GM12878 (cell line): Measurements from ENCODE around the gene SLC37A1. TPM values are rescaled to one million over a fixed set of nuclear protein-coding genes. Genes with fewer than 3 reads are reported as not detected.

Experiments used
- ATAC-seq: fragments of 200-7000 bp; cut with Tn5 transposase; 3 replicates; pipeline ENCODE4 v1.9.1; 2020; ENCODE audit warnings: mild to moderate bottlenecking, moderate library complexity
- BruUV-seq: library from RNA; stranded (reverse); fragments of 400-500 nt; replicated peaks from 2 replicates; lab custom pipeline; 2021; lab: Mats Ljungman, UMichigan
- CTCF ChIA-PET: fragments of 300-600 bp; sonication (Branson Sonifier 250); formaldehyde crosslinking; extraction: SDS; loops from one replicate; lab custom pipeline; 2021; ENCODE audit warnings: inconsistent platforms; lab: Yijun Ruan, JAX
- POLR2A ChIA-PET: fragments of 350-600 bp; formaldehyde crosslinking; extraction: SDS; loops from one replicate; lab custom pipeline; 2021; ENCODE audit warnings: inconsistent platforms; lab: Charles Lee
- RAD21 ChIA-PET: fragments of 300-600 bp; sonication (Branson Sonifier 250); formaldehyde crosslinking; loops from one replicate; lab custom pipeline; 2023; ENCODE audit warnings: antibody characterized with exemption; ENCODE audit not compliant: unreplicated experiment; lab: Charles Lee
- SMC1A ChIA-PET: fragments of 300-600 bp; sonication (Branson Sonifier 250); formaldehyde crosslinking; loops from one replicate; lab custom pipeline; 2023; ENCODE audit not compliant: unreplicated experiment, uncharacterized antibody; lab: Charles Lee
- DNase-seq: peaks from one replicate; pipeline ENCODE4 v3.0.0-alpha.2; 2011; ENCODE audit warnings: low read depth, low spot score
- FAIRE-seq: peaks from 3 replicates; lab custom pipeline; 2011; peaks lifted over from hg19 to GRCh38; lab: Jason Lieb, UNC
- H2AFZ ChIP-seq: 2 replicates; pipeline ENCODE4 v1.6.0; 2011; ENCODE audit warnings: low read depth, low read length, control low read depth; ENCODE audit not compliant: control insufficient read depth
- H3K27ac ChIP-seq: 2 replicates; pipeline ENCODE4 v1.5.1; 2011; ENCODE audit warnings: control low read depth; ENCODE audit not compliant: control insufficient read depth, insufficient read depth
- H3K27me3 ChIP-seq, 2 experiments: replicated peaks in 1 of 2; 2 replicates each; pipeline versions ENCODE4 v1.6.0 to v1.6.1; 2011; ENCODE audit warnings: low read length in 1 of 2; ENCODE audit not compliant: control insufficient read depth in 2 of 2, insufficient read depth in 2 of 2
- H3K36me3 ChIP-seq, 2 experiments: 2 replicates each; pipeline ENCODE4 v1.5.1; 2011; ENCODE audit warnings: low read length in 1 of 2; ENCODE audit not compliant: control insufficient read depth in 2 of 2, insufficient read depth in 2 of 2
- H3K4me1 ChIP-seq: 2 replicates; pipeline ENCODE4 v1.6.1; 2011; ENCODE audit warnings: mild to moderate bottlenecking, low read length, moderate library complexity, mixed read lengths; ENCODE audit not compliant: control insufficient read depth, insufficient read depth
- H3K4me2 ChIP-seq: 2 replicates; pipeline ENCODE4 v1.6.0; 2011; ENCODE audit warnings: control low read depth; ENCODE audit not compliant: control insufficient read depth, insufficient read depth
- H3K4me3 ChIP-seq: fragments of 200-600 bp; sonication (generic); 2 replicates; pipeline ENCODE4 v1.5.1; 2016
- H3K79me2 ChIP-seq: 2 replicates; pipeline ENCODE4 v1.6.0; 2011; ENCODE audit warnings: low read length; ENCODE audit not compliant: control insufficient read depth, insufficient read depth
- H3K9ac ChIP-seq: 2 replicates; pipeline ENCODE4 v1.8.0; 2011; ENCODE audit warnings: low read length, control low read depth, mixed read lengths; ENCODE audit not compliant: control insufficient read depth, insufficient read depth
- H3K9me3 ChIP-seq: replicated peaks from 3 replicates; pipeline ENCODE4 v1.5.1; 2011; ENCODE audit warnings: mild to moderate bottlenecking, low read length; ENCODE audit not compliant: control insufficient read depth, insufficient read depth
- H4K20me1 ChIP-seq: 2 replicates; pipeline ENCODE4 v1.6.0; 2011; ENCODE audit not compliant: control insufficient read depth, insufficient read depth
- BCL11A ChIP-seq: IDR thresholded peaks from 2 replicates; pipeline ENCODE4 v1.6.1; 2011; ENCODE audit warnings: low read depth, low read length
- CREM ChIP-seq: IDR thresholded peaks from 2 replicates; pipeline ENCODE4 v1.6.1; 2014; ENCODE audit warnings: antibody characterized with exemption, low read depth
- EP300 ChIP-seq, 2 experiments: fragments of 150-350 bp in 1 of 2; IDR thresholded peaks; 2 replicates each; pipeline ENCODE4 v1.6.1; 2011 to 2012; ENCODE audit warnings: low read depth in 2 of 2, low read length in 2 of 2, borderline replicate concordance in 1 of 2, improper control_type of control experiment in 1 of 2, inconsistent platforms in 1 of 2; ENCODE audit not compliant: control insufficient read depth in 1 of 2
- PKNOX1 ChIP-seq: fragments of 450-650 bp; IDR thresholded peaks from 2 replicates; pipeline ENCODE4 v1.6.1; 2016; ENCODE audit warnings: mild to moderate bottlenecking
- SIN3A ChIP-seq: IDR thresholded peaks from 2 replicates; pipeline ENCODE4 v1.6.1; 2012; ENCODE audit warnings: low read depth, low read length, improper control_type of control experiment
- SMARCA5 ChIP-seq: fragments of 450-650 bp; IDR thresholded peaks from 2 replicates; pipeline ENCODE4 v1.6.1; 2017; ENCODE audit warnings: mild to moderate bottlenecking
- STAT3 ChIP-seq: IDR thresholded peaks from 2 replicates; pipeline ENCODE4 v1.6.1; 2011; ENCODE audit warnings: low read depth, low read length, improper control_type of control experiment
- ZZZ3 ChIP-seq: IDR thresholded peaks from 2 replicates; pipeline ENCODE4 v1.6.1; 2011; ENCODE audit warnings: low read depth; ENCODE audit not compliant: control insufficient read depth, insufficient read length
- WGBS: methylation state at CpG from one replicate; pipeline ENCODE4 v1.1.6; 2016; ENCODE audit warnings: low lambda C conversion rate; ENCODE audit not compliant: insufficient replicate concordance, insufficient coverage; ENCODE audit errors: missing lambda C conversion rate; 5-methylcytosine and 5-hydroxymethylcytosine counted together
- in situ Hi-C: fragments of 300-500 bp; cut with MboI; formaldehyde crosslinking; loops from 9 replicates; pipeline ENCODE4 v1.14.3; 2018; ENCODE audit warnings: mixed read lengths
- intact Hi-C: fragments of 100-400 bp; cut with micrococcal nuclease; formaldehyde crosslinking; loops from one replicate; pipeline ENCODE4 v1.14.2; 2022; ENCODE audit not compliant: unreplicated experiment
- polyA plus RNA-seq, 11 experiments: library from polyadenylated mRNA; depleted of rRNA in 4 of 11; unstranded in 6 of 11; stranded (reverse) in 5 of 11; fragments of >200 nt; fragmentation: Nextera tagmentation in 4 of 11; fragmentation: Illumina TruSeq in 1 of 11; extraction: Ambion mirVana in 4 of 11; extraction: Trizol in 1 of 11; gene quantifications; 1 replicate in 1 of 11; 2 replicates in 10 of 11; pipeline versions ENCODE4 v1.2.1 to v1.2.3, GENCODE V29; 2011 to 2016; ENCODE audit warnings: inconsistent platforms in 2 of 11, missing spikeins in 2 of 11, low read depth in 1 of 11
- total RNA-seq, 4 experiments: library from RNA; depleted of rRNA in 3 of 4; stranded (reverse); fragments of >200 nt in 3 of 4; fragmentation: Illumina TruSeq in 1 of 4; extraction: Trizol in 1 of 4; gene quantifications; 2 replicates each; pipeline versions ENCODE4 v1.2.1 to v1.2.3, GENCODE V29; 2013 to 2021
- TF ChIP-seq, protein P1 (sequence below): IDR thresholded peaks from 2 replicates; pipeline ENCODE4 v1.6.1; 2011; ENCODE audit warnings: low read depth, low read length, improper control_type of control experiment, borderline replicate concordance
- TF ChIP-seq, protein P2 (sequence below): IDR thresholded peaks from 2 replicates; pipeline ENCODE4 v1.6.1; 2012; ENCODE audit warnings: low read depth, low read length, improper control_type of control experiment
- TF ChIP-seq, protein P3 (sequence below): fragments of 450-650 bp; formaldehyde crosslinking; IDR thresholded peaks from 2 replicates; pipeline ENCODE4 v1.5.0; 2022; ENCODE audit warnings: mild to moderate bottlenecking, missing genetic modification characterization

The SLC37A1 gene
- total and polyA plus RNA-seq, 10 of the 15 experiments (the other 5 are each of a cell fraction or from before 2014, with no cell fraction given) = 1.1 to 35.5 (median 24.4) TPM

DNA sequence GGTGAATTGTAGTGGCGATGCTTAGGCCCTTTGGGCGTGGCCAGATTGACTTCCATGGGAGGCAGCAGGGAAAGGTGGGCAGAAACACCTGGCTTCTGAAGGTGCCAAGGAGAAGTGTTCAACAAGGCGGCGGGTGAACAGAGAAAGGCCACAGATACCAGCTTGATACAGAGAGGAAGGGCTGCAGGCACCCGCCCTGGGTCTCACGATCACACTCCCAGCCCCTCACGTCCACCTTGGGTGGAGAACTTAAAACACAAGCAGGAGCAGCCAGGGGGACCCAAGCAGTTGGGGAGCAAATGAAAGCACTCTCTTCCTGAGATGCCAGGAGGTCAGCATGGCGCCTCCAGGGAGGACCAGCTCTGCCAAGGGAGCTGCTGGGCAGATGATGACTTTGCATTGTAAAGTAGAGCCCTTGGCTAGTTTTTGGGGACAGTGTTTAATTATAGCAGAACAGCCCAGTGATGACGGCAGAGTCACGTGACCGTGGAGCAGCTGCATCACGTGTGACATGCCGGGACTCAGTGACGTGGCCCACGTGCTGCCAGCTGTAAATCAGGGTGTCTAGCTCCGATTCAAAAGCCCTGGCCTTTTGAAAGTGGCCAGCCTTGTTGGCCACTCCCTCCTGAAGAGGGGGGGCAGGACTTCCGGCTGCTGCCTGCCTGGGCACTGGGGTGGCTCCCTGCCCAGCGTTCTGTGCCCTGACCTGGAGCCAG, 19.0 kb downstream of the SLC37A1 start (continued):
- TF ChIP-seq, protein P1, sequence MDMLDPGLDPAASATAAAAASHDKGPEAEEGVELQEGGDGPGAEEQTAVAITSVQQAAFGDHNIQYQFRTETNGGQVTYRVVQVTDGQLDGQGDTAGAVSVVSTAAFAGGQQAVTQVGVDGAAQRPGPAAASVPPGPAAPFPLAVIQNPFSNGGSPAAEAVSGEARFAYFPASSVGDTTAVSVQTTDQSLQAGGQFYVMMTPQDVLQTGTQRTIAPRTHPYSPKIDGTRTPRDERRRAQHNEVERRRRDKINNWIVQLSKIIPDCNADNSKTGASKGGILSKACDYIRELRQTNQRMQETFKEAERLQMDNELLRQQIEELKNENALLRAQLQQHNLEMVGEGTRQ = peak; percentile 82
- peak; percentile 76; the same call in 1 of the 2 replicates for TF ChIP-seq SIN3A
- peak; percentile 61 for TF ChIP-seq PKNOX1
- peak; percentile 66 for TF ChIP-seq CREM

- POLR2A ChIA-PET = interaction anchor here (1.0 to 6.0 kb wide), 8 partner anchors 8 to 140 kb away, joined by 3 to 71 read pairs (median 22); partner anchors contain the start of gene SLC37A1
- Histone ChIP-seq H3K4me1 (peaks cover 83% of the 10 kb centered on the region), H3K9me3 (no peaks in the 10 kb centered on the region), H3K4me2 (peak overlapping the region; percentile 38), H3K4me3 (no peak overlapping the region), H3K27me3 (no peaks in the 10 kb centered on the region), H3K27ac (peak overlapping the region; percentile 76), H3K36me3 (peaks cover 14 to 16% of the 10 kb centered on the region in 2 experiments), H3K79me2 (peaks cover 21% of the 10 kb centered on the region), H2AFZ (no peak overlapping the region), H3K9ac (peak overlapping the region; percentile 26), H4K20me1 (no peaks in the 10 kb centered on the region)
- no peak for DNase-seq
- ATAC-seq = no peak
- in situ Hi-C loops = no loop called here
- intact Hi-C loops = no loop called here
- no peak for FAIRE-seq
- SMC1A ChIA-PET = interaction anchor here (0.6 to 9.1 kb wide), 7 partner anchors 9 to 668 kb away, joined by 3 to 268 read pairs (median 29); partner anchors contain the start of genes RSPH1 and SLC37A1
- RAD21 ChIA-PET = interaction anchor here (1.2 to 6.6 kb wide), 7 partner anchors 11 to 247 kb away, joined by 3 to 146 read pairs (median 5); partner anchors contain the start of gene SLC37A1
- no TSS peak for BruUV-seq
- WGBS = 82% methylated on average over 13 of the region's 13 CpGs
- CTCF ChIA-PET = interaction anchor here (0.7 to 7.6 kb wide), 6 partner anchors 8 to 112 kb away, joined by 3 to 168 read pairs (median 68); no protein-coding TSS in a partner anchor
- TF ChIP-seq, protein P2, sequence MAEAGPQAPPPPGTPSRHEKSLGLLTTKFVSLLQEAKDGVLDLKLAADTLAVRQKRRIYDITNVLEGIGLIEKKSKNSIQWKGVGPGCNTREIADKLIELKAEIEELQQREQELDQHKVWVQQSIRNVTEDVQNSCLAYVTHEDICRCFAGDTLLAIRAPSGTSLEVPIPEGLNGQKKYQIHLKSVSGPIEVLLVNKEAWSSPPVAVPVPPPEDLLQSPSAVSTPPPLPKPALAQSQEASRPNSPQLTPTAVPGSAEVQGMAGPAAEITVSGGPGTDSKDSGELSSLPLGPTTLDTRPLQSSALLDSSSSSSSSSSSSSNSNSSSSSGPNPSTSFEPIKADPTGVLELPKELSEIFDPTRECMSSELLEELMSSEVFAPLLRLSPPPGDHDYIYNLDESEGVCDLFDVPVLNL = no peak
- TF ChIP-seq, protein P3, sequence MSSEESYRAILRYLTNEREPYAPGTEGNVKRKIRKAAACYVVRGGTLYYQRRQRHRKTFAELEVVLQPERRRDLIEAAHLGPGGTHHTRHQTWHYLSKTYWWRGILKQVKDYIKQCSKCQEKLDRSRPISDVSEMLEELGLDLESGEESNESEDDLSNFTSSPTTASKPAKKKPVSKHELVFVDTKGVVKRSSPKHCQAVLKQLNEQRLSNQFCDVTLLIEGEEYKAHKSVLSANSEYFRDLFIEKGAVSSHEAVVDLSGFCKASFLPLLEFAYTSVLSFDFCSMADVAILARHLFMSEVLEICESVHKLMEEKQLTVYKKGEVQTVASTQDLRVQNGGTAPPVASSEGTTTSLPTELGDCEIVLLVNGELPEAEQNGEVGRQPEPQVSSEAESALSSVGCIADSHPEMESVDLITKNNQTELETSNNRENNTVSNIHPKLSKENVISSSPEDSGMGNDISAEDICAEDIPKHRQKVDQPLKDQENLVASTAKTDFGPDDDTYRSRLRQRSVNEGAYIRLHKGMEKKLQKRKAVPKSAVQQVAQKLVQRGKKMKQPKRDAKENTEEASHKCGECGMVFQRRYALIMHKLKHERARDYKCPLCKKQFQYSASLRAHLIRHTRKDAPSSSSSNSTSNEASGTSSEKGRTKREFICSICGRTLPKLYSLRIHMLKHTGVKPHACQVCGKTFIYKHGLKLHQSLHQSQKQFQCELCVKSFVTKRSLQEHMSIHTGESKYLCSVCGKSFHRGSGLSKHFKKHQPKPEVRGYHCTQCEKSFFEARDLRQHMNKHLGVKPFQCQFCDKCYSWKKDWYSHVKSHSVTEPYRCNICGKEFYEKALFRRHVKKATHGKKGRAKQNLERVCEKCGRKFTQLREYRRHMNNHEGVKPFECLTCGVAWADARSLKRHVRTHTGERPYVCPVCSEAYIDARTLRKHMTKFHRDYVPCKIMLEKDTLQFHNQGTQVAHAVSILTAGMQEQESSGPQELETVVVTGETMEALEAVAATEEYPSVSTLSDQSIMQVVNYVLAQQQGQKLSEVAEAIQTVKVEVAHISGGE (CRISPR knock-in tag) = no peak
- no peak for TF ChIP-seq ZZZ3
- no peak for TF ChIP-seq SMARCA5
- TF ChIP-seq EP300 (IDR thresholded peaks at IDR 0.05; ENCODE audit: borderline replicate concordance in 1 of 2, control insufficient read depth in 1 of 2, low read depth in 2 of 2, low read length in 2 of 2) = no peak
- no peak for TF ChIP-seq BCL11A
- TF ChIP-seq STAT3 = no peak
These were observed 19.8 kb downstream of the SLC37A1 start for GRCh38 chr21:42533306-42533962.
